OCI-LY7 (cell line): ENCODE data around the gene LRCOL1. TPM values are rescaled to one million over a fixed set of nuclear protein-coding genes. Genes with fewer than 3 reads are reported as not detected.

Experiments
- BruUV-seq: library from RNA; stranded (reverse); fragments of 400-500 nt; replicated peaks from 2 replicates; lab custom pipeline; 2021; lab: Mats Ljungman, UMichigan
- CTCF ChIA-PET: fragments of 300-600 bp; sonication (Branson Sonifier 250); formaldehyde crosslinking; loops from one replicate; lab custom pipeline; 2022; ENCODE audit warnings: antibody characterized with exemption; ENCODE audit not compliant: unreplicated experiment; lab: Charles Lee
- POLR2A ChIA-PET: fragments of 300-600 bp; sonication (Branson Sonifier 250); formaldehyde crosslinking; loops from one replicate; lab custom pipeline; 2022; ENCODE audit warnings: antibody characterized with exemption; lab: Charles Lee
- DNase-seq: peaks from one replicate; pipeline ENCODE4 v3.0.0-alpha.2; 2015; ENCODE audit warnings: low spot score
- H2AFZ ChIP-seq: fragments of 200-600 bp; sonication (generic), shearing (Covaris generic); 2 replicates; pipeline ENCODE4 v1.6.1; 2014; ENCODE audit warnings: mild to moderate bottlenecking, antibody characterized with exemption, low read length, moderate library complexity
- H3K27ac ChIP-seq: fragments of 200-600 bp; sonication (generic); 2 replicates; pipeline ENCODE4 v1.5.1; 2014; ENCODE audit warnings: mixed run types, low read depth, mild to moderate bottlenecking, moderate library complexity, low read length, inconsistent platforms; ENCODE audit not compliant: poor library complexity, severe bottlenecking
- H3K36me3 ChIP-seq: fragments of 200-600 bp; sonication (generic); 2 replicates; pipeline ENCODE4 v1.6.1; 2014; ENCODE audit warnings: mild to moderate bottlenecking, antibody characterized with exemption, low read length, moderate library complexity, mixed read lengths; ENCODE audit not compliant: insufficient read depth
- H3K4me1 ChIP-seq: fragments of 200-600 bp; sonication (generic); 2 replicates; pipeline ENCODE4 v1.5.1; 2014; ENCODE audit warnings: mild to moderate bottlenecking, low read length; ENCODE audit not compliant: insufficient read depth, poor library complexity, severe bottlenecking
- H3K4me2 ChIP-seq: fragments of 200-600 bp; sonication (generic); 2 replicates; pipeline ENCODE4 v1.6.1; 2014; ENCODE audit warnings: mild to moderate bottlenecking, low read length
- H3K4me3 ChIP-seq: fragments of 200-600 bp; sonication (generic); 2 replicates; pipeline ENCODE4 v1.5.1; 2014; ENCODE audit warnings: mild to moderate bottlenecking, low read depth, low read length; ENCODE audit not compliant: poor library complexity, severe bottlenecking
- H3K79me2 ChIP-seq: fragments of 200-600 bp; sonication (generic); 2 replicates; pipeline ENCODE4 v1.6.1; 2016; ENCODE audit warnings: low read depth, mild to moderate bottlenecking, low read length, moderate library complexity, mixed read lengths; ENCODE audit not compliant: insufficient read depth
- H3K9me2 ChIP-seq: fragments of 200-600 bp; sonication (generic); 2 replicates; pipeline ENCODE4 v1.6.1; 2016; ENCODE audit warnings: mild to moderate bottlenecking, low read length, mixed read lengths; ENCODE audit not compliant: insufficient read depth
- H3K9me3 ChIP-seq: fragments of 200-600 bp; sonication (generic); 2 replicates; pipeline ENCODE4 v1.6.1; 2014; ENCODE audit warnings: mild to moderate bottlenecking, mixed run types, low read length, mixed read lengths
- H4K20me1 ChIP-seq: fragments of 200-600 bp; sonication (generic); 2 replicates; pipeline ENCODE4 v1.6.1; 2014; ENCODE audit warnings: mild to moderate bottlenecking, antibody characterized with exemption, low read length, moderate library complexity, mixed read lengths; ENCODE audit not compliant: insufficient read depth
- CTCF ChIP-seq: fragments of 200-600 bp; sonication (generic); conservative IDR thresholded peaks from 2 replicates; pipeline ENCODE4 v1.5.1; 2014; ENCODE audit warnings: mild to moderate bottlenecking, antibody characterized with exemption, low read length, moderate library complexity, mixed read lengths
- EZH2phosphoT487 ChIP-seq: fragments of 200-600 bp; sonication (generic); IDR thresholded peaks from 2 replicates; pipeline ENCODE4 v1.6.1; 2018; ENCODE audit warnings: low read depth, borderline replicate concordance, mild to moderate bottlenecking, mixed run types, antibody characterized with exemption, low read length, moderate library complexity, mixed read lengths
- intact Hi-C: fragments of 100-400 bp; cut with micrococcal nuclease; formaldehyde crosslinking; loops from one replicate; pipeline ENCODE4 v1.10.0; 2022; ENCODE audit not compliant: unreplicated experiment
- total RNA-seq, 2 experiments: library from RNA; depleted of rRNA in 1 of 2; stranded (reverse); fragments of >200 nt in 1 of 2; shearing (Covaris generic) in 1 of 2; gene quantifications; 2 replicates each; pipeline ENCODE4 v1.2.3, GENCODE V29; 2014 to 2022

LRCOL1 gene
- total RNA-seq, 2 experiments from 2014 or later, result not detected

DNA sequence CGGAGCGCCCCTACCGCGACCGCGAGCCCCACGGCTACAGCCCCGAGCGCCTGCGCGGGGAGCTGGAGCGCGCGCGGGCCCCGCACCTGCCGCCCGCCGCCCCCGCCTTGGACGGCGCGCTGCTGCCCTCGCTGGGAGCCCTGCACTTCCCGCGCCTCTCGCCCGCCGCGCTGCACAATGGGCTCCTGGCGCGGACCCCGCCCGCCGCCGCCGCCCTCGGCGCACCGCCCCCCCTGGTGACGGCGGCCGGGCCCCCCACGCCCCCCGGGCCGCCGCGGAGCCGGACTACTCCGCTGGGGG lies 27.0 kb downstream of the LRCOL1 start:
- Histone ChIP-seq H3K4me1 (no peaks in the 10 kb centered on the region), H3K4me2 (no peak overlapping the region), H3K79me2 (no peaks in the 10 kb centered on the region), H3K9me3 (no peaks in the 10 kb centered on the region), H3K36me3 (no peaks in the 10 kb centered on the region), H3K4me3 (no peak overlapping the region), H3K27ac (no peak overlapping the region), H4K20me1 (no peaks in the 10 kb centered on the region), H2AFZ (no peak overlapping the region), H3K9me2 (no peaks in the 10 kb centered on the region)
- no peak for DNase-seq
- CTCF ChIA-PET, result no interaction called here
- no peak for TF ChIP-seq CTCF
- POLR2A ChIA-PET, result no interaction called here
- BruUV-seq, result no TSS peak
- intact Hi-C loops, result no loop called here

DNA sequence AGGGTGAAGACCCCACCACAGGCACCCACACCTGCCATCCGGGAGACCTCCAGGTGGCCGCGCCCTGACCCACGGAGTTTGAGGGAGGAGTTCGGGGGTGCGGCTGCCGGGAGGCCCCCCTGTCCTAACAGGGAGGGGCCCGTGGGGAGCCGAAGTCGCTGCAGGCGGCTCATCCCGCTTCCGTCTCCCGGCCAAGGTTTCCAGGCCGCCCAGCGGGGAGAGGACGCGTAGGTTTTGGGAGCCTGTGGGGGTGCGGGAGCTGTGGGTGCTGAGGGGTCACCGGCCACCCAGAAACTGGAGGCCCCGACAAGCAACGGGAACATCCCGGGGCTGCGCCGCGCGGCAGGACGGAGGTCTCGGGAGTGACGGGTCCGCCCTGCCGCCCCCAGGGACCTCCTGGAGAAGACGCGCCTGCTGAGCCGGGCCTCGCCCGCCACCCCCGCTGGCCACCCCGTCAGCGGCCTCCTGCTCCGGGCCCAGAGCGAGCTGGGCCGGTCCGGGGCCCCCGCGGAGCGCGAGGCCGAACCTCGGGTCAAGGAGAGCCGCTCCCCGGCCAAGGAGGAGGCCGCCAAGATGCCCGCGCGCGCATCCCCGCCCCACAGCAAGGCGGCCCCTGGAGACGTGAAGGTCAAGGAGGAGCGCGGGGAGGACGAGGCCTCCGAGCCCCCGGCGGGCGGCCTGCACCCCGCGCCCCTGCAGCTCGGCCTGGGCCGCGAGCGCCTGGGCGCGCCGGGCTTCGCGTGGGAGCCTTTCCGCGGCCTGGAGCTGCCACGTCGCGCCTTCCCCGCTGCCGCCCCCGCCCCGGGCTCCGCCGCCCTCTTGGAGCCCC lies 27.6 kb downstream of the LRCOL1 start:
- ChIA-PET CTCF (no interaction called here), POLR2A (no interaction called here)
- Histone ChIP-seq H3K27ac (no peak overlapping the region), H3K4me2 (no peak overlapping the region), H3K36me3 (no peaks in the 10 kb centered on the region), H3K4me1 (no peaks in the 10 kb centered on the region), H2AFZ (no peak overlapping the region), H3K9me3 (no peaks in the 10 kb centered on the region), H3K9me2 (no peaks in the 10 kb centered on the region), H3K79me2 (no peaks in the 10 kb centered on the region), H4K20me1 (no peaks in the 10 kb centered on the region), H3K4me3 (no peak overlapping the region)
- no TSS peak for BruUV-seq
- DNase-seq, result no peak
- TF ChIP-seq EZH2phosphoT487, result no peak
- TF ChIP-seq CTCF, result no peak
- intact Hi-C loops, result no loop called here

DNA sequence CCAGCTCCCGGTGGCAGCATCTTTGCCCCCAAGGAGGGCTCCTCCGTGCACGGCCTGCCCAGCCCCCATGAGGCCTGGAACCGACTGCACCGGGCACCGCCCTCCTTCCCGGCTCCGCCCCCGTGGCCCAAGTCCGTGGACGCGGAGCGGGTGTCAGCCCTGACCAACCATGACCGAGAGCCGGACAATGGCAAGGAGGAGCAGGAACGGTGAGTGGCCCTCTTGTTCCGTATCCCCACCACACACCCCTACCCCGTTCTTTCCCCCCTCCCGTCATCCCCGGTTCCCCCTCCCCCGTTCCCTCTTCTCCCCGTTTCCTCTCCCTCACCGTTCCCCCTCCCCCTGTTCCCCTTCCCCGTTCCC lies 28.3 kb downstream of the LRCOL1 start:
- Histone ChIP-seq H4K20me1 (no peaks in the 10 kb centered on the region), H3K4me2 (no peak overlapping the region), H3K36me3 (no peaks in the 10 kb centered on the region), H3K4me3 (no peak overlapping the region), H3K9me2 (no peaks in the 10 kb centered on the region), H3K79me2 (no peaks in the 10 kb centered on the region), H3K4me1 (no peaks in the 10 kb centered on the region), H3K9me3 (no peaks in the 10 kb centered on the region), H2AFZ (no peak overlapping the region), H3K27ac (no peak overlapping the region)
- BruUV-seq, result no TSS peak
- ChIA-PET POLR2A (no interaction called here), CTCF (no interaction called here)
- intact Hi-C loops, result no loop called here
- TF ChIP-seq CTCF (no peak), EZH2phosphoT487 (no peak)
- no peak for DNase-seq
